NB4 (cell line): ENCODE data around the gene ARL1.

ENCODE experiments used
- MAX ChIP-seq: IDR thresholded peaks from 2 replicates; pipeline ENCODE4 v1.6.1; 2011; ENCODE audit warnings: low read depth, low read length
- MYC ChIP-seq: IDR thresholded peaks from 2 replicates; pipeline ENCODE4 v1.6.1; 2011; ENCODE audit warnings: low read depth, low read length
- POLR2A ChIP-seq: IDR thresholded peaks from 2 replicates; pipeline ENCODE4 v1.6.1; 2011; ENCODE audit warnings: mild to moderate bottlenecking; ENCODE audit not compliant: insufficient read length; ENCODE audit errors: extremely low read depth
- TF ChIP-seq, protein P1 (sequence below): IDR thresholded peaks from one replicate; pipeline ENCODE4 v1.5.1; 2012; ENCODE audit warnings: low read depth, low read length

- TF ChIP-seq, protein P1, sequence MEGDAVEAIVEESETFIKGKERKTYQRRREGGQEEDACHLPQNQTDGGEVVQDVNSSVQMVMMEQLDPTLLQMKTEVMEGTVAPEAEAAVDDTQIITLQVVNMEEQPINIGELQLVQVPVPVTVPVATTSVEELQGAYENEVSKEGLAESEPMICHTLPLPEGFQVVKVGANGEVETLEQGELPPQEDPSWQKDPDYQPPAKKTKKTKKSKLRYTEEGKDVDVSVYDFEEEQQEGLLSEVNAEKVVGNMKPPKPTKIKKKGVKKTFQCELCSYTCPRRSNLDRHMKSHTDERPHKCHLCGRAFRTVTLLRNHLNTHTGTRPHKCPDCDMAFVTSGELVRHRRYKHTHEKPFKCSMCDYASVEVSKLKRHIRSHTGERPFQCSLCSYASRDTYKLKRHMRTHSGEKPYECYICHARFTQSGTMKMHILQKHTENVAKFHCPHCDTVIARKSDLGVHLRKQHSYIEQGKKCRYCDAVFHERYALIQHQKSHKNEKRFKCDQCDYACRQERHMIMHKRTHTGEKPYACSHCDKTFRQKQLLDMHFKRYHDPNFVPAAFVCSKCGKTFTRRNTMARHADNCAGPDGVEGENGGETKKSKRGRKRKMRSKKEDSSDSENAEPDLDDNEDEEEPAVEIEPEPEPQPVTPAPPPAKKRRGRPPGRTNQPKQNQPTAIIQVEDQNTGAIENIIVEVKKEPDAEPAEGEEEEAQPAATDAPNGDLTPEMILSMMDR, result no peak
- TF ChIP-seq MAX, result no peak
- TF ChIP-seq POLR2A, result no peak
- no peak for TF ChIP-seq MYC
Observed at GRCh38 chr12:101361455-101361854, 46.1 kb downstream of the ARL1 start.
